Measurements from ENCODE around the gene LGALS7. TPM values are rescaled to one million over a fixed set of nuclear protein-coding genes. Genes with fewer than 3 reads are reported as not detected.

Gene LGALS7
- total and polyA plus RNA-seq, 2 experiments from 2014 or later, result 1.2 TPM; not detected in 1

DNA sequence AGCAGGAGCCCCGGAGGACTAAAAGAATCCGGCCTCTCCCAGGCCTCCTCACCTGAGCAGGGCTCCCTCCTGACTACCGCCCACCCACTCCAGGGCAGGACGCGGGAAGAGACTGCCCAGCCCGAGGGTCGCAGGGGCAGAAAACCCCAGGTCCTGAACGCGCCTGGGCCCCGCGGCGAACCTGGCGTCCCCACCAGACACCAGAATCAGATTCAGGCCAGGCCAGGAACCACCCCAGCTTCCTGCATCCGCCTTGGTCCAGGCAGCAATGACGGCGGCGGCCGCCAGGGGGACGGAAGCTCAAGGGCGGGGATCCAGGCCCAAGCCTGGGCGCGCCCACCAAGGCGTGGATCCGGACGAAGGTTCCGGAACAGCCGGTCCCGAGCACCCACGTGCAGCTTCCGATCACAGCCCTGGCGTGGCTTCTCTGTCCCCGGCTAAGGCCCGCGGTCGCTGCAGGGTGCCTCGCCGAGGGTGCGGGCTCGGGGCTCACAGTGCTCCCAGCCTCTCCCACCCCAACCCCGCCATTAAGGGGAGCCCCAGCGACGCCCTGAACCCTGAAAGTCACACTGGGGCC, 3.6 kb downstream of the LGALS7 start:
- no peak overlapping the region for H3K4me3 ChIP-seq
- H3K27me3 ChIP-seq, result no peaks in the 10 kb centered on the region
- H3K36me3 ChIP-seq (replicated peaks; ENCODE audit: insufficient read depth, low read depth), result no peaks in the 10 kb centered on the region
- H3K27ac ChIP-seq, result no peak overlapping the region
- H3K4me1 ChIP-seq (ENCODE audit: insufficient read depth), result no peaks in the 10 kb centered on the region
- no peaks in the 10 kb centered on the region for H4K20me1 ChIP-seq (ENCODE audit: insufficient read depth, poor library complexity, severe bottlenecking)
- TF ChIP-seq EZH2 (IDR thresholded peaks at IDR 0.05; ENCODE audit: borderline replicate concordance), result no peak
- TF ChIP-seq, protein P1, sequence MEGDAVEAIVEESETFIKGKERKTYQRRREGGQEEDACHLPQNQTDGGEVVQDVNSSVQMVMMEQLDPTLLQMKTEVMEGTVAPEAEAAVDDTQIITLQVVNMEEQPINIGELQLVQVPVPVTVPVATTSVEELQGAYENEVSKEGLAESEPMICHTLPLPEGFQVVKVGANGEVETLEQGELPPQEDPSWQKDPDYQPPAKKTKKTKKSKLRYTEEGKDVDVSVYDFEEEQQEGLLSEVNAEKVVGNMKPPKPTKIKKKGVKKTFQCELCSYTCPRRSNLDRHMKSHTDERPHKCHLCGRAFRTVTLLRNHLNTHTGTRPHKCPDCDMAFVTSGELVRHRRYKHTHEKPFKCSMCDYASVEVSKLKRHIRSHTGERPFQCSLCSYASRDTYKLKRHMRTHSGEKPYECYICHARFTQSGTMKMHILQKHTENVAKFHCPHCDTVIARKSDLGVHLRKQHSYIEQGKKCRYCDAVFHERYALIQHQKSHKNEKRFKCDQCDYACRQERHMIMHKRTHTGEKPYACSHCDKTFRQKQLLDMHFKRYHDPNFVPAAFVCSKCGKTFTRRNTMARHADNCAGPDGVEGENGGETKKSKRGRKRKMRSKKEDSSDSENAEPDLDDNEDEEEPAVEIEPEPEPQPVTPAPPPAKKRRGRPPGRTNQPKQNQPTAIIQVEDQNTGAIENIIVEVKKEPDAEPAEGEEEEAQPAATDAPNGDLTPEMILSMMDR (IDR thresholded peaks at IDR 0.05; ENCODE audit: poor library complexity), result peak; percentile 61
- 42% methylated on average over 24 of the region's 42 CpGs for WGBS (ENCODE audit: low lambda C conversion rate, missing lambda C conversion rate)
- H3K4me2 ChIP-seq, result peak overlapping the region; percentile 69
- H3K9me2 ChIP-seq (replicated peaks; ENCODE audit: insufficient read depth), result no peaks in the 10 kb centered on the region
- peak; percentile 79 for DNase-seq (ENCODE audit: low spot score)
- H3K9me3 ChIP-seq (ENCODE audit: low read depth), result no peaks in the 10 kb centered on the region
- H2AFZ ChIP-seq, result peak overlapping the region; percentile 77
- no peaks in the 10 kb centered on the region for H3K79me2 ChIP-seq

- Histone ChIP-seq H3K4me3 (no peak overlapping the region), H3K27ac (no peak overlapping the region), H3K79me2 (peaks cover 2% of the 10 kb centered on the region), H3K27me3 (no peaks in the 10 kb centered on the region), H3K36me3 (replicated peaks; ENCODE audit: insufficient read depth, low read depth) (no peaks in the 10 kb centered on the region), H3K9me2 (replicated peaks; ENCODE audit: insufficient read depth) (no peaks in the 10 kb centered on the region), H3K4me2 (no peak overlapping the region), H4K20me1 (ENCODE audit: insufficient read depth, poor library complexity, severe bottlenecking) (no peaks in the 10 kb centered on the region), H3K9me3 (ENCODE audit: low read depth) (no peaks in the 10 kb centered on the region), H2AFZ (no peak overlapping the region), H3K4me1 (ENCODE audit: insufficient read depth) (peaks cover 12% of the 10 kb centered on the region)
- TF ChIP-seq EZH2phosphoT487 (IDR thresholded peaks at IDR 0.05; ENCODE audit: low read depth, severe bottlenecking, unreplicated experiment) (no peak), EZH2 (IDR thresholded peaks at IDR 0.05; ENCODE audit: borderline replicate concordance) (no peak)
- TF ChIP-seq, protein P1 (IDR thresholded peaks at IDR 0.05; ENCODE audit: poor library complexity), result no peak
- WGBS (ENCODE audit: low lambda C conversion rate, missing lambda C conversion rate), result 97% methylated on average over 10 of the region's 10 CpGs
- no peak for DNase-seq (ENCODE audit: low spot score)
Measured at GRCh38 chr19:38766276-38767047, 6.9 kb downstream of the LGALS7 start.

GRCh38 chr19:38765214-38765613, 8.1 kb downstream of the LGALS7 start:
- H4K20me1 ChIP-seq (ENCODE audit: insufficient read depth, poor library complexity, severe bottlenecking), result no peaks in the 10 kb centered on the region
- H3K36me3 ChIP-seq (replicated peaks; ENCODE audit: insufficient read depth, low read depth), result no peaks in the 10 kb centered on the region
- no peak for DNase-seq (ENCODE audit: low spot score)
- 97% methylated on average over 2 of the region's 2 CpGs for WGBS (ENCODE audit: low lambda C conversion rate, missing lambda C conversion rate)
- TF ChIP-seq, protein P1 (IDR thresholded peaks at IDR 0.05; ENCODE audit: poor library complexity), result no peak
- H3K27me3 ChIP-seq, result no peaks in the 10 kb centered on the region
- H3K4me3 ChIP-seq, result no peak overlapping the region
- H2AFZ ChIP-seq, result no peak overlapping the region
- H3K4me2 ChIP-seq, result no peak overlapping the region
- H3K9me3 ChIP-seq (ENCODE audit: low read depth), result no peaks in the 10 kb centered on the region
- no peaks in the 10 kb centered on the region for H3K9me2 ChIP-seq (replicated peaks; ENCODE audit: insufficient read depth)
- H3K4me1 ChIP-seq (ENCODE audit: insufficient read depth), result peaks cover 12% of the 10 kb centered on the region
- H3K79me2 ChIP-seq, result peaks cover 2% of the 10 kb centered on the region
- H3K27ac ChIP-seq, result no peak overlapping the region
